ENCODE results near the gene POLA1.
"Not testable (repeated sequence)": the region's sequence is repeated elsewhere in the genome, so short reads cannot be mapped to it uniquely, and the experiment has no call there.

The POLA1 gene

GRCh38 chrX:24648495-24648894 lies 45.2 kb upstream of the POLA1 start:
- no peak for ATAC-seq (ENCODE audit: low read depth)
- H3K4me3 ChIP-seq (ENCODE audit: severe bottlenecking) = no peak overlapping the region
- TF ChIP-seq, protein P1, sequence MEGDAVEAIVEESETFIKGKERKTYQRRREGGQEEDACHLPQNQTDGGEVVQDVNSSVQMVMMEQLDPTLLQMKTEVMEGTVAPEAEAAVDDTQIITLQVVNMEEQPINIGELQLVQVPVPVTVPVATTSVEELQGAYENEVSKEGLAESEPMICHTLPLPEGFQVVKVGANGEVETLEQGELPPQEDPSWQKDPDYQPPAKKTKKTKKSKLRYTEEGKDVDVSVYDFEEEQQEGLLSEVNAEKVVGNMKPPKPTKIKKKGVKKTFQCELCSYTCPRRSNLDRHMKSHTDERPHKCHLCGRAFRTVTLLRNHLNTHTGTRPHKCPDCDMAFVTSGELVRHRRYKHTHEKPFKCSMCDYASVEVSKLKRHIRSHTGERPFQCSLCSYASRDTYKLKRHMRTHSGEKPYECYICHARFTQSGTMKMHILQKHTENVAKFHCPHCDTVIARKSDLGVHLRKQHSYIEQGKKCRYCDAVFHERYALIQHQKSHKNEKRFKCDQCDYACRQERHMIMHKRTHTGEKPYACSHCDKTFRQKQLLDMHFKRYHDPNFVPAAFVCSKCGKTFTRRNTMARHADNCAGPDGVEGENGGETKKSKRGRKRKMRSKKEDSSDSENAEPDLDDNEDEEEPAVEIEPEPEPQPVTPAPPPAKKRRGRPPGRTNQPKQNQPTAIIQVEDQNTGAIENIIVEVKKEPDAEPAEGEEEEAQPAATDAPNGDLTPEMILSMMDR (IDR thresholded peaks at IDR 0.05; ENCODE audit: poor library complexity, severe bottlenecking) = no peak
- no peak overlapping the region for H3K27ac ChIP-seq (ENCODE audit: poor library complexity, severe bottlenecking)
- no peaks in the 10 kb centered on the region for H3K36me3 ChIP-seq (ENCODE audit: low read depth)
- peaks cover 2% of the 10 kb centered on the region for H3K27me3 ChIP-seq (ENCODE audit: insufficient read depth, poor library complexity, severe bottlenecking)
- H3K4me1 ChIP-seq (ENCODE audit: insufficient read depth, poor library complexity, severe bottlenecking) = no peaks in the 10 kb centered on the region
- DNase-seq (ENCODE audit: low spot score) = no peak
- no peaks in the 10 kb centered on the region for H3K9me3 ChIP-seq (ENCODE audit: severe bottlenecking)

GRCh38 chrX:24651783-24652182 lies 41.9 kb upstream of the POLA1 start:
- H3K27ac ChIP-seq (ENCODE audit: poor library complexity, severe bottlenecking) = no peak overlapping the region
- H3K9me3 ChIP-seq (ENCODE audit: severe bottlenecking) = no peaks in the 10 kb centered on the region
- H3K4me1 ChIP-seq (ENCODE audit: insufficient read depth, poor library complexity, severe bottlenecking) = no peaks in the 10 kb centered on the region
- no peak for ATAC-seq (ENCODE audit: low read depth)
- H3K27me3 ChIP-seq (ENCODE audit: insufficient read depth, poor library complexity, severe bottlenecking) = no peaks in the 10 kb centered on the region
- no peak overlapping the region for H3K4me3 ChIP-seq (ENCODE audit: severe bottlenecking)
- TF ChIP-seq, protein P1 (IDR thresholded peaks at IDR 0.05; ENCODE audit: poor library complexity, severe bottlenecking) = no peak
- no peaks in the 10 kb centered on the region for H3K36me3 ChIP-seq (ENCODE audit: low read depth)
- DNase-seq (ENCODE audit: low spot score) = no peak

DNA sequence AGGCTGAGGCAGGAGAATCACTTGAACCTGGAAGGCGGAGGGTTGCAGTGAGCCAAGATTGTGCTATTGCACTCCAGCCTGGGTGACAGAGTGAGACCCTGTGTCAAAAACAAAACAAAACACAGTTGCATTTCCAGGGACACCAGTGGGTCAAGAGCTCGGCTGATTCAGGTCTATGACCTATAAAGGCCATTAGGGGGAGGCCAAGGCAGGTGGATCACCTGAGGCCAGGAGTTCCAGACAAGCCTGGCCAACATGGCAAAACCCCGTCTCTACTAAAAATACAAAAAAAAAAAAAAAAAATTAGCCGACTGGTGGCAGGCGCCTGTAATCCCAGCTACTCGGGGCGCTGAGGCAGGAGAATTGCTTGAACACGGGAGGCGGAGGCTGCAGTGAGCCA lies 38.0 kb upstream of the POLA1 start:
- not testable (repeated sequence) for H3K4me3 ChIP-seq (ENCODE audit: severe bottlenecking); H3K27ac ChIP-seq (ENCODE audit: poor library complexity, severe bottlenecking); H3K36me3 ChIP-seq (ENCODE audit: low read depth); ATAC-seq (ENCODE audit: low read depth); H3K9me3 ChIP-seq (ENCODE audit: severe bottlenecking); DNase-seq (ENCODE audit: low spot score); H3K27me3 ChIP-seq (ENCODE audit: insufficient read depth, poor library complexity, severe bottlenecking); H3K4me1 ChIP-seq (ENCODE audit: insufficient read depth, poor library complexity, severe bottlenecking)

DNA sequence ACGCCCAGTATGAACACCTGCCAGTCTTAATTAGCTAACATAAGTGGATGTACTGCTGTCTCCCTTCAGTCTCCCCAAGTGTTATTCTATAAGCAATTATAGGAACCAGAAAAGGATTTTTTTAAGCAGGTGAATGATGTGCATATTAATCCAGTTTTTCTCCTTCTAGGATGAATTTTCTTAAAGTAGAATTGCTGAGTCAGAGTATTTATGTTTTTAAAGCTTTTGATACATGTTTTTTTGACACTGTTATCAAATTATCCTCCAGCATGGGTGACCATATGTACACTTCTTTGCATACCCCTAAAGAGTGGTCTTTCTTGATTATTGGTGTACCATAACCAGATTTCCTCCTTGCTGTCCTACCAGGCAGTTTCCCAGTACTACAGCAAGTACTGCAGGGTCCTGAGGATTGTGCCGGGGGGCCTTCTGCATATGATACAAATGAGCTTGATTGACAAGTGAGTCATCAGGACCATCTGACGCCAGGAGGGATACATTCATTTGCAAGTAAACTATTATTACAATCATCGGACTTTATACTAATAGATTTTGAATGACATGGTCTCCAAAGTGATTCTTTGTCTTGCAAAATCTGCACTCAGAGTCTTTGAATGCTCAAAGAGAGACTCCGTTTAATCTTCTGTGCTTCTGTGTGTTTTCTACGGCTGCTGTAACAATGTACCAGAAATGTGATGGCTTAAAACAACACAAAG lies 35.9 kb upstream of the POLA1 start:
- H3K4me3 ChIP-seq (ENCODE audit: severe bottlenecking) = no peak overlapping the region
- ATAC-seq (ENCODE audit: low read depth) = no peak
- no peaks in the 10 kb centered on the region for H3K27me3 ChIP-seq (ENCODE audit: insufficient read depth, poor library complexity, severe bottlenecking)
- H3K36me3 ChIP-seq (ENCODE audit: low read depth) = no peaks in the 10 kb centered on the region
- no peaks in the 10 kb centered on the region for H3K4me1 ChIP-seq (ENCODE audit: insufficient read depth, poor library complexity, severe bottlenecking)
- TF ChIP-seq, protein P1 (IDR thresholded peaks at IDR 0.05; ENCODE audit: poor library complexity, severe bottlenecking) = no peak
- no peaks in the 10 kb centered on the region for H3K9me3 ChIP-seq (ENCODE audit: severe bottlenecking)
- H3K27ac ChIP-seq (ENCODE audit: poor library complexity, severe bottlenecking) = no peak overlapping the region
- DNase-seq (ENCODE audit: low spot score) = no peak

DNA sequence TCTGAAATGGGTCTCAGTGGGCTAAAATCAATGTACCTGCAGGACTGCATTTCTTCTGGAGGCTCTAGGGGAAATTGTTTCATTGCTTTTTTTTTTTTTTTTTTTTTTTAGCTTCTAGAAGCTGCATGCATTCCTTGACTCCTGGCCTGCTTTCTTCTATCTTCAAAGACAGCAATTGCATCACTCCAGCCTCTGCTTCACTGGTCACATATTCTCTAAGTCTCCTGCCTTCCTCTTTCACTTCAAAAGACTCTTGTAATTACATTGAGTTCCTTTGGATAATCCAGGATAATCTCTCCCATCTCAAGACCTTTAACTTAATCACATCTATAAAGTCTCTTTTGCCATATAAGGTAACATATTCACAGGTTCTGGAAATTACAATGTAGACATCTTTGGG lies 35.3 kb upstream of the POLA1 start:
- H3K4me3 ChIP-seq (ENCODE audit: severe bottlenecking) = no peak overlapping the region
- TF ChIP-seq, protein P1 (IDR thresholded peaks at IDR 0.05; ENCODE audit: poor library complexity, severe bottlenecking) = no peak
- no peaks in the 10 kb centered on the region for H3K4me1 ChIP-seq (ENCODE audit: insufficient read depth, poor library complexity, severe bottlenecking)
- DNase-seq (ENCODE audit: low spot score) (no peak), ATAC-seq (ENCODE audit: low read depth) (no peak)
- H3K36me3 ChIP-seq (ENCODE audit: low read depth) = no peaks in the 10 kb centered on the region
- H3K9me3 ChIP-seq (ENCODE audit: severe bottlenecking) = no peaks in the 10 kb centered on the region
- H3K27ac ChIP-seq (ENCODE audit: poor library complexity, severe bottlenecking) = no peak overlapping the region
- no peaks in the 10 kb centered on the region for H3K27me3 ChIP-seq (ENCODE audit: insufficient read depth, poor library complexity, severe bottlenecking)
